Gastroesophageal sphincter (tissue), 3 donors: Measurements from ENCODE around the gene VMP1.

ENCODE experiments used
- CTCF ChIP-seq, 4 experiments: fragments of 200-600 bp in 2 of 4; fragments of 450-650 bp in 2 of 4; sonication (generic) in 1 of 4; IDR thresholded peaks; one replicate each; pipeline ENCODE4 v1.5.1; 2017 to 2019; ENCODE audit warnings: antibody characterized with exemption in 4 of 4, mild to moderate bottlenecking in 2 of 4, moderate library complexity in 2 of 4
- EP300 ChIP-seq: sonication (generic); formaldehyde crosslinking; IDR thresholded peaks from one replicate; pipeline ENCODE4 v1.6.1; 2017; ENCODE audit warnings: antibody characterized with exemption, mild to moderate bottlenecking
- POLR2A ChIP-seq, 2 donors: fragments of 450-650 bp; IDR thresholded peaks; one replicate each; pipeline ENCODE4 v1.6.1; 2017; ENCODE audit warnings: antibody characterized with exemption in 2 of 2, mild to moderate bottlenecking in 2 of 2, moderate library complexity in 1 of 2

DNA sequence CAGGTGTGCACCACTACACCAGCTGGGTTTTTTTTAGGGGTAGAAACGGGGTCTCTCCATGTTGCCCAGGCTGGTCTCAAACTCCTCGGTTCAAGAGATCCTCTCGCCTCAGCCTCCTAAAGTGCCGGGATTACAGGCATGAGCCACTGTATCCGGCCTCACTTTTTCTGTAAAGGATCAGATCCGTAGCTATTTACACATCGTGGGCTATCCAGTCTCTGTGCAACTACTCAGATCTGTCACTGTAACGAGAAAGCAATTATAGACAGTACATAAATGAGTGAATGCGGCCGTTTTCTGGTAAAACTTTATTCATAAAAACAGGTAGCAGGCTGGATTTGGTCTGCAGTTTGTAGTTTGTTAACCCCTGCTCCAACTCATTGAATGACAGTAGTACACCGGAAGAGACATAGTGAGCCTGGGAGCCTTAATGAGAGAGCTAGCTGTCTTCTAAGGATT, 44.5 kb downstream of the VMP1 start:
- TF ChIP-seq POLR2A (IDR thresholded peaks at IDR 0.05) (no peak), CTCF (IDR thresholded peaks at IDR 0.05) (no peak), EP300 (no peak)
